Osteocyte (in vitro differentiated cells): ENCODE results near the gene LSM10. TPM values are rescaled to one million over a fixed set of nuclear protein-coding genes. Genes with fewer than 3 reads are reported as not detected.

Experiments
- DNase-seq: peaks from one replicate; pipeline ENCODE4 v3.0.0; 2021; ENCODE audit warnings: mixed read lengths; ENCODE audit not compliant: unreplicated experiment; ENCODE audit errors: extremely low spot score
- H3K27ac Mint-ChIP-seq: one replicate; pipeline ENCODE4 v1.8.0; 2021; ENCODE audit warnings: mild to moderate bottlenecking, mixed read lengths; ENCODE audit not compliant: unreplicated experiment
- H3K27me3 Mint-ChIP-seq: one replicate; pipeline ENCODE4 v1.8.0; 2021; ENCODE audit warnings: mixed read lengths; ENCODE audit not compliant: unreplicated experiment
- H3K36me3 Mint-ChIP-seq: one replicate; pipeline ENCODE4 v1.8.0; 2021; ENCODE audit warnings: mixed read lengths; ENCODE audit not compliant: unreplicated experiment
- H3K4me1 Mint-ChIP-seq: one replicate; pipeline ENCODE4 v1.8.0; 2021; ENCODE audit warnings: mixed read lengths; ENCODE audit not compliant: unreplicated experiment
- H3K4me3 Mint-ChIP-seq: one replicate; pipeline ENCODE4 v1.8.0; 2021; ENCODE audit warnings: mild to moderate bottlenecking, moderate library complexity, mixed read lengths; ENCODE audit not compliant: unreplicated experiment
- H3K9me3 Mint-ChIP-seq: one replicate; pipeline ENCODE4 v1.8.0; 2021; ENCODE audit warnings: mixed read lengths; ENCODE audit not compliant: unreplicated experiment
- CTCF ChIP-seq: fragments of 200-600 bp; sonication (generic); IDR thresholded peaks from 2 replicates; pipeline ENCODE4 v1.5.0; 2021; ENCODE audit warnings: antibody characterized with exemption, mild to moderate bottlenecking, moderate library complexity
- total RNA-seq: library from RNA; stranded (reverse); gene quantifications from 2 replicates; pipeline ENCODE4 v1.2.1, GENCODE V29; 2021

Gene LSM10
- total RNA-seq, 1 donor from 2014 or later: 48.2 TPM

GRCh38 chr1:36386265-36387140, 11.2 kb downstream of the LSM10 start:
- Mint-ChIP-seq H3K4me1 (peaks cover 38% of the 10 kb centered on the region), H3K27me3 (no peaks in the 10 kb centered on the region), H3K4me3 (peak overlapping the region; percentile 90), H3K27ac (peak overlapping the region; percentile 100), H3K36me3 (peaks cover 7% of the 10 kb centered on the region), H3K9me3 (no peaks in the 10 kb centered on the region)
- peak; percentile 97 for DNase-seq
- TF ChIP-seq CTCF: no peak

GRCh38 chr1:36385410-36386264, 12.1 kb downstream of the LSM10 start, which contains the start of gene STK40:
Gene STK40, minus strand, starts transcription at chr1:36385924. Its CDS starts 24,592 bp downstream, at chr1:36361332.
- DNase-seq: peak; percentile 99
- H3K4me1 Mint-ChIP-seq: peaks cover 45% of the 10 kb centered on the region
- peak within 1 kb of the TSS; percentile 100 for H3K27ac Mint-ChIP-seq
- no peak for TF ChIP-seq CTCF
- H3K27me3 Mint-ChIP-seq: no peaks in the 10 kb centered on the region
- H3K36me3 Mint-ChIP-seq: peaks cover 8% of the 10 kb centered on the region
- peak within 1 kb of the TSS; percentile 90 for H3K4me3 Mint-ChIP-seq
- no peaks in the 10 kb centered on the region for H3K9me3 Mint-ChIP-seq

- Mint-ChIP-seq H3K9me3 (no peaks in the 10 kb centered on the region), H3K27ac (peak overlapping the region; percentile 90), H3K27me3 (no peaks in the 10 kb centered on the region), H3K4me3 (peak overlapping the region; percentile 90), H3K36me3 (peaks cover 4% of the 10 kb centered on the region), H3K4me1 (peaks cover 52% of the 10 kb centered on the region)
- DNase-seq: no peak
- no peak for TF ChIP-seq CTCF
Observed at GRCh38 chr1:36384542-36385409, 12.9 kb downstream of the LSM10 start.

GRCh38 chr1:36383240-36383639, 14.5 kb downstream of the LSM10 start:
- no peaks in the 10 kb centered on the region for H3K27me3 Mint-ChIP-seq
- H3K4me3 Mint-ChIP-seq: peak overlapping the region; percentile 53
- peaks cover 4% of the 10 kb centered on the region for H3K36me3 Mint-ChIP-seq
- no peaks in the 10 kb centered on the region for H3K9me3 Mint-ChIP-seq
- DNase-seq: no peak
- peaks cover 50% of the 10 kb centered on the region for H3K4me1 Mint-ChIP-seq
- no peak for TF ChIP-seq CTCF
- H3K27ac Mint-ChIP-seq: peak overlapping the region; percentile 4
